ENCODE data around the gene DSCAM.
"Not testable (repeated sequence)": the region's sequence is repeated elsewhere in the genome, so short reads cannot be mapped to it uniquely, and the experiment has no call there.

DSCAM gene

GRCh38 chr21:40080385-40080784 is 766.6 kb downstream of the DSCAM start:
- DNase-seq: no peak

GRCh38 chr21:40074710-40075109 is 772.2 kb downstream of the DSCAM start:
- no peak for DNase-seq

- no peak for DNase-seq
Observed at GRCh38 chr21:40074198-40074597, 772.8 kb downstream of the DSCAM start.

- no peak for DNase-seq
Observed at GRCh38 chr21:40073642-40074041, 773.3 kb downstream of the DSCAM start.

GRCh38 chr21:40070871-40071270 is 776.1 kb downstream of the DSCAM start:
- no peak for DNase-seq

- no peak for DNase-seq
Observed at GRCh38 chr21:40067751-40068150, 779.2 kb downstream of the DSCAM start.

- no peak for DNase-seq
Observed at GRCh38 chr21:40066221-40066620, 780.7 kb downstream of the DSCAM start.

GRCh38 chr21:40060083-40060677 is 786.8 kb downstream of the DSCAM start:
- peak in 2 of 3 experiments; percentile 60 to 87 for DNase-seq

DNA sequence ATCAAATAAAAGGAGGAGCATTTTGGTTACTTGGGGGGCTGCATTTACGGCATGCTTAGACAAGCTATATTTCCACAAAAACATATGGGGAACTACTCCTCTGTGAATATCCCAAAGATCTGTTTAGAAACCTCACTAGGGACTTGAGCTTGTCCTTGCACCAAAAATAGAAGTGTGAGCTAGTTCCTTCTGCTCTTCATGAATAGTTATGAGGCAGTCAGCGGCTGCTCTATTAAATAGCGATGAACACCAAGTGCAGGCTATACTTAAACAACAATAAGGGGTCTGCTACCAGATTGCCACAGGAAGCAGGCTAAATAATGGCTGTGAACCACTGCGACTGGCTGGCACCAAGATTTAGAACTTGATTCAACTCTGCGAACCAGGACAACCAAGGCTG is 789.6 kb downstream of the DSCAM start:
- DNase-seq: no peak

- DNase-seq: no peak
Observed at GRCh38 chr21:40056031-40056430, 790.9 kb downstream of the DSCAM start.

DNA sequence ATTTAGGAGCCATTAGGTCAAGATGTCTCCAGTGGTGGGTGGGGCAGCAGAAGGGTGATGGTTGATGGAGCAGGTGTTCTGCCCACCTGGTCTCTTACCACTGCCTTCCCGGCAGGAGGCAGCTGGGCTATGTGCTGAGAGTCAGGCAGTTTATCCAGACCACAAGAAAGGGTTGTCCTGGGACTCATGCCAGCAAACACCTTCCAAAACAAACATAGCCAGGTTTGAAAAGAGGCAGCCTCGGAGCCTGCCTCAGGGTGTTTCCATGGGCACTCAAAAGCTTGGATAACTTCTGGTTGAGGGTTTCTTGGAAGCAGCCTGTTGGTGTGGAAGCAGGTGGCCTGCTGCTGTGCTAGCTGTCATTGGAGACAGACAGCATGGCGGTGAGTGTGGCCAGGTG is 792.6 kb downstream of the DSCAM start:
- peak; percentile 86 to 98 (median 98) for DNase-seq

- peak in 1 of 3 experiments; percentile 40 for DNase-seq
Observed at GRCh38 chr21:40053007-40053406, 794.0 kb downstream of the DSCAM start.

DNA sequence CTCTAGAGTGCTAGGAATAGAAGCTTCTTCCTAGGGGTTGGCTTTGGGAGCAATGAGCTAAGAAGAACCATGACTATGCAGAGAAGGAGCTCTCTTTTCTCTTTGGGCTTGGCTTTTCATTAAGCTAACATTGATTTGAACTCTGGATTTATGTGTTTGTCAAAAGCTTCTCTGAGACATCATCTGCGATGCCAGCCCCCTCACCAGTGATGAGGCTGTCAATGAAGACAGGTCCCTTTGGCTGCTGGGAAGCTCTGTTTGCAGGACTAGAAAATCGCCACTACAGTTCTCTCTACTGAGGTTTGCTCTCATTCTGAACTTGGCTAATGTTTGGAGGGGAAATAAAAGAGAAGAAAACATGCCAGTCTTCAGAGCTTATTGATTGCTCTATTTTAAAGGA is 794.7 kb downstream of the DSCAM start:
- no peak for DNase-seq

DNA sequence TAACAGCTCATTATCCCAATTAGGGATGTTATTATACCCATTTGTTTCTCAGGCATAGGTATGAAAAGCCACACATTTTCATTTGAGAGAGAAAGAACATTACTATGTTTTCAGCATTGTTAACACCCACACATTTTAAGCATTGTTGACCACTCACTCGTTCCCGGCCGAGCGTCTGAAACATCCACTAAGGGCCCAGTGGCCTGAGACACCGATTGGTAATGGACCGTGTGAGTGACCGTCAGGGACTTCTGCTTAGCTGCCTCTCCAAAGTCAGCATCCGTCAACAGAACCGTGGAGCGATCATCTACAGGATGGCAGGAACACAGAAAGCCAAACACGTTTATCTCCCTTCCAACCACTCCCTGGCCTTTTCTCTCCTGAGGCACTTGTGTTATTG is 795.2 kb downstream of the DSCAM start:
- no peak for DNase-seq

DNA sequence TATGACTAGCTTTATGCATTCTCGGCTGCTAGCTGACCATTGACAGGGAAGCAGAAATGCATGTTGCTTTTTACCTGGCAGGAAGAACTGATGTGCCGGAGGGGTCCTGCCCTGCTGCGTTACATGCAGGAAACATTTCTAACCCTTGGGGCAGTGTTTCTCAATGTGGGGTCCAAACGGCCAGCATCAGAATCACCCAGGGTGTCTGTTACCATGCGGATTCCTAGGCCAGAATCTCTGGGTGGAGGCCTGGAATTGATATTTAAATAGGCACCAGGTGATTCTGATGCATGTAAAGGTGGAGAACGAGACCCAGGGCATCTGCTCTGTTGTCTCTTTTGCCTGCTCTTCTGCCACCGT is 797.0 kb downstream of the DSCAM start:
- peak; percentile 13 to 52 (median 48) for DNase-seq

DNA sequence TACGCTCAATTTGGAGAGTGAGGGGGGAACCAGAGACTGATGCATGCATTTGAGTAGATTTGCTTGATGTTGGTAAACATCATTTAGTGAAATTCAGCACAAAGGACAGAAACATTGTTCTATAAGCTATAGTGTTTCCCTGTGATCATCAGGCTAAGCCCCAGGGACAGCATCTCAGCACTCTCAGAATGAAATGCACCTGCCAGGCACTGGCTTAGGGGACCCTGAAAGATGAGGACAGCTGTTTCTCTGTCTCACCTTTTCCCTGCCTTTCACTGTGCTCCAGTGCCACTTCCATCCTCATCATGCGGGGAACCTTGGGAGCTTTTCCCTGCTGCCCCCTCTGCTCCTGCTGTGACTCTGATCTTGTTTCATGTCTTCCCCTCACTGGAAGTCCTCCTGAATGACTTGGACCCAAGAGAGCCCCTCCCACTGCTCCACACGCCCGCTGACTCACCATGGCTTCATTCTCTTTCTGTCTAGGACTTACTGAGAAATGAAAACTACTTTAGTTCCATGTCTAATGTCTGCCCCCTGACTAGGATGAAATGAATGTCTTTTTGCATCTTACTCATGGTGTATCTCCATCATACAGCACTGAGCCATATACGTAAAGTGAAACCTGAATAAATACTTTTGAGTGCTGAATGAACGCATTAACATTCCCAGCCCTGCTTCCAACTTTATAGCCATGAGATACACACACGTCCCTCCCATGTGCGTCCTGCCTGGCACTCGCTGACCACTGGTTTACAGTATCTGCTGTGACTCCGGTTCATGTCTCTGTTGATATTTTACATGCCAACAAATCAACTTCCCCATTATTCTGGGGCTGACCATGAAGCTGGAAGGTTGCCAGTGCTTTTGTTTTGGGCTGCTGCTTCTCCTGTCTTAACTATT is 797.7 kb downstream of the DSCAM start:
- peak in 2 of 3 experiments; percentile 46 to 83 for DNase-seq

GRCh38 chr21:40047993-40048730 is 798.8 kb downstream of the DSCAM start:
- DNase-seq: no peak

DNA sequence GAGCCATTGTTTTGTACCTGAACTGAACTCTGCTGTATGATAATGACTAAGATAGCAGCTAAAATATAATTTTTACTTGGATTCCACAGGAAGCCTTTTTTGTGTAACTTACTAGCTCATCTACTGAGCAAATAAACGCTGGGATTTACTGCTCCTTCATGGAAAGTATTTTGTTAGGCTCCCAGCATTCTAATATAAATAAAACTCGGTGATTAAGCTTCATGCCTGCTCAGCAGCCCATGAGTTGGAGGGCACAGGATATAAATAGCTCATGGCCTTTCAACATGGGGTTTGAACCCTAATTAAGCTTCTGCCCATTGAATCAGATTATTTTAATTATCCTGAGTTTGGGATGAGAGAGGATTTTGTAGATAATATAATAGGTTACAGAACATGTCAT is 799.7 kb downstream of the DSCAM start:
- no peak for DNase-seq

- no peak for DNase-seq
Observed at GRCh38 chr21:40043866-40044265, 803.1 kb downstream of the DSCAM start.

DNA sequence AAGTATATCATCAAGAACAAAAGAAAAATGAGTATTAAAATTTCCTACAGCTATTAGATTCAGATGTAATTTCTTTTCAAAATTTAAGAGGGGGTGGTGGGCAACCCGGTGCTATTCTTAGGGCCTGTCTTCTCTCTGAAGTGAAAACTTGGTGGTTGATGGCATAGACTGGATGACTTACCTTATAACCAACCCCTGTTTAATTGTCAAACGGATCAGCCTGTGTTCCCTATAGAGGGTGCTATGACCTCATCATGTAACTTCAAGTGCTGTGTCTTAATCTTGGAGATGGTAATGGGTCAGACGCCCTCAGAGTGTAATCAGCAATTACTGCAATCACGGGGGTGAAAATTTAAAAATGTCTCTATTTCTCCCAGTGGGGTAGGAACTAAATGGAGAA is 803.5 kb downstream of the DSCAM start:
- DNase-seq: peak in 2 of 3 experiments; percentile 33 to 34

GRCh38 chr21:40041446-40041845 is 805.5 kb downstream of the DSCAM start:
- DNase-seq: no peak

- not testable (repeated sequence) for DNase-seq
Observed at GRCh38 chr21:40033156-40033782, 813.7 kb downstream of the DSCAM start.

DNA sequence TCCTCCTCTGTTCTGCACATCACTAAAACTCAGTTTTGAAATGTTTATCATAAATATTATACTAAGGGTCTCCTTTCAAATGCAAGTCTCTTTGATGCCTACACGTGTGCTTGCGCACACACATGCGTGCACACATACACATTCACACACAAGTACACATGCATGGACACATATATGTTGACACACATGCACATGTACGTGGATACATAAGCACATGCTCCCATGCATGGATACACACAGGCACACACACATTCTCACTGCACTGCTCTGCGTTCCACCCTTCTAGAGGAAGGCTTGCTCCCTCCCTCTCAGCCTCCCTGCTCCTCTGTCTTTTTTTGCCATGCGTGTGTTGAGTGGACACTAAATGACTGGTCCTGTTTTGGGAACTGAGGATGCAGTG is 817.1 kb downstream of the DSCAM start:
- no peak for DNase-seq

Data from NCI-H1417 (cell line).